Peyer's patch (tissue), 4 donors: ENCODE results near the gene ANO2. TPM values are rescaled to one million over a fixed set of nuclear protein-coding genes. Genes with fewer than 3 reads are reported as not detected.

Experiments
- DNase-seq, 3 donors: peaks; one replicate each; pipeline ENCODE4 v3.0.0-alpha.2; 2017 to 2019
- H3K27ac ChIP-seq, 4 donors: fragments of 200-600 bp; sonication (generic); one replicate each; pipeline ENCODE4 v1.5.1; 2016 to 2019
- H3K27me3 ChIP-seq, 2 donors: fragments of 200-600 bp; sonication (generic); one replicate each; pipeline ENCODE4 v1.5.1; 2019
- H3K36me3 ChIP-seq, 3 donors: fragments of 200-600 bp; sonication (generic); one replicate each; pipeline ENCODE4 v1.5.1; 2016 to 2019
- H3K4me1 ChIP-seq, 4 donors: fragments of 200-600 bp; sonication (generic); one replicate each; pipeline ENCODE4 v1.5.1; 2016 to 2019
- H3K4me3 ChIP-seq, 4 donors: fragments of 200-600 bp; sonication (generic); 1 replicate in 3 of 4; 2 replicates in 1 of 4; pipeline ENCODE4 v1.5.1; 2016 to 2019; ENCODE audit warnings: mild to moderate bottlenecking in 1 of 4
- H3K9me3 ChIP-seq, 4 donors: fragments of 200-600 bp; sonication (generic); one replicate each; pipeline ENCODE4 v1.5.1; 2016 to 2019; ENCODE audit warnings: mild to moderate bottlenecking in 1 of 4
- CTCF ChIP-seq, 6 experiments: fragments of 450-650 bp in 4 of 6; fragments of 200-600 bp in 2 of 6; sonication (generic) in 1 of 6; IDR thresholded peaks; one replicate each; pipeline ENCODE4 v1.5.1; 2017 to 2019; ENCODE audit warnings: antibody characterized with exemption in 6 of 6, mild to moderate bottlenecking in 3 of 6, moderate library complexity in 1 of 6
- POLR2A ChIP-seq, 2 donors: fragments of 450-650 bp; IDR thresholded peaks; one replicate each; pipeline ENCODE4 v1.5.1; 2017; ENCODE audit warnings: antibody characterized with exemption in 2 of 2, mild to moderate bottlenecking in 2 of 2, moderate library complexity in 2 of 2
- total RNA-seq, 4 donors: library from RNA; depleted of rRNA; stranded (reverse); fragments of >200 nt; gene quantifications; one replicate each; pipeline ENCODE4 v1.1.0, GENCODE V29; 2016

Gene ANO2
- total RNA-seq, 4 donors from 2014 or later: 0.53 to 23.9 (median 5.8) TPM

- Histone ChIP-seq H3K4me3 (no peak overlapping the region), H3K9me3 (no peaks in the 10 kb centered on the region), H3K27me3 (no peaks in the 10 kb centered on the region), H3K27ac (peak overlapping the region in 2 of 4 donors; percentile 19 to 42), H3K36me3 (no peaks in the 10 kb centered on the region), H3K4me1 (peaks cover 0 to 13% (median 0%) of the 10 kb centered on the region in 4 donors)
- peak in 2 of 3 donors; percentile 59 to 73 for DNase-seq
- TF ChIP-seq CTCF (IDR thresholded peaks at IDR 0.05): no peak
- TF ChIP-seq POLR2A (IDR thresholded peaks at IDR 0.05): no peak
Observed at GRCh38 chr12:5708371-5708770, 236.7 kb downstream of the ANO2 start.

- DNase-seq: no peak
- H3K27me3 ChIP-seq: no peaks in the 10 kb centered on the region
- no peaks in the 10 kb centered on the region for H3K36me3 ChIP-seq
- H3K27ac ChIP-seq: no peak overlapping the region
- H3K9me3 ChIP-seq: no peaks in the 10 kb centered on the region
- H3K4me1 ChIP-seq: peaks cover 0 to 13% (median 0%) of the 10 kb centered on the region in 4 donors
- TF ChIP-seq CTCF (IDR thresholded peaks at IDR 0.05) (no peak), POLR2A (IDR thresholded peaks at IDR 0.05) (no peak)
- no peak overlapping the region for H3K4me3 ChIP-seq
Observed at GRCh38 chr12:5706247-5706646, 238.8 kb downstream of the ANO2 start.

- DNase-seq: no peak
Observed at GRCh38 chr12:5705791-5706190, 239.3 kb downstream of the ANO2 start.

GRCh38 chr12:5694759-5695409 lies 250.2 kb downstream of the ANO2 start:
- no peaks in the 10 kb centered on the region for H3K4me1 ChIP-seq
- no peaks in the 10 kb centered on the region for H3K36me3 ChIP-seq
- H3K27me3 ChIP-seq: no peaks in the 10 kb centered on the region
- no peak overlapping the region for H3K4me3 ChIP-seq
- H3K9me3 ChIP-seq: no peaks in the 10 kb centered on the region
- TF ChIP-seq CTCF (IDR thresholded peaks at IDR 0.05): no peak
- no peak for TF ChIP-seq POLR2A (IDR thresholded peaks at IDR 0.05)
- H3K27ac ChIP-seq: no peak overlapping the region
- DNase-seq: no peak

More at GRCh38 chr12:5705791-5706190, 239.3 kb downstream of the ANO2 start:
- TF ChIP-seq CTCF (IDR thresholded peaks at IDR 0.05) (no peak), POLR2A (IDR thresholded peaks at IDR 0.05) (no peak)
- no peaks in the 10 kb centered on the region for H3K36me3 ChIP-seq
- no peaks in the 10 kb centered on the region for H3K27me3 ChIP-seq
- no peaks in the 10 kb centered on the region for H3K9me3 ChIP-seq
- peaks cover 0 to 13% (median 0%) of the 10 kb centered on the region in 4 donors for H3K4me1 ChIP-seq
- H3K27ac ChIP-seq: no peak overlapping the region
- H3K4me3 ChIP-seq: no peak overlapping the region

- H3K4me3 ChIP-seq: no peak overlapping the region
- TF ChIP-seq POLR2A (IDR thresholded peaks at IDR 0.05) (no peak), CTCF (IDR thresholded peaks at IDR 0.05) (no peak)
- DNase-seq: no peak
- no peak overlapping the region for H3K27ac ChIP-seq
- H3K36me3 ChIP-seq: no peaks in the 10 kb centered on the region
- no peaks in the 10 kb centered on the region for H3K9me3 ChIP-seq
- H3K4me1 ChIP-seq: no peaks in the 10 kb centered on the region
- H3K27me3 ChIP-seq: no peaks in the 10 kb centered on the region
Observed at GRCh38 chr12:5692850-5693249, 252.2 kb downstream of the ANO2 start.
